GM18508 (cell line): ENCODE data around the gene CSF1.
"Not testable (repeated sequence)": the region's sequence is repeated elsewhere in the genome, so short reads cannot be mapped to it uniquely, and the experiment has no call there.

ENCODE experiments used
- ATAC-seq: cut with Tn5 transposase; IDR thresholded peaks from one replicate; pipeline ENCODE4 v1.9.1; 2021; ENCODE audit warnings: moderate number of reproducible peaks; ENCODE audit not compliant: insufficient read depth, unreplicated experiment

Gene CSF1

DNA sequence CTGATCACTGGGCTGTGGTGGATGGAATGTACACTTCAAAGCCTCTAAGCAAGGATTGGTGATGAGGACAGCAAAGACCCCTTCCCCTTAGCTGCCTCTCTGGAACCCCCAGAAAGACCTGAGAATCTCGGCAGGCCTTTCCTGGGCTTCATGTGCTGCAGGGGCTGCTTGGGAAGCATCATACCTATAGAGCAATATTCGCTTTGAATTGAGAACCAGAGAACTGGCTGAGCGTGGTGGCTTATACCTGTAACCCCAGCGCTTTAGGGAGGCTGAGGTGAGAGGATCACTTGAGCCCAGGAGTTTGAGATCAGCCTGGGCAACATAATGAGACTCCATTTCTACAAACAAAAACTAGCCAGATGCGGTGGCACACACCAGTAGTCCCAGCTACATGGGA lies 22.0 kb downstream of the CSF1 start:
- no peak for ATAC-seq

DNA sequence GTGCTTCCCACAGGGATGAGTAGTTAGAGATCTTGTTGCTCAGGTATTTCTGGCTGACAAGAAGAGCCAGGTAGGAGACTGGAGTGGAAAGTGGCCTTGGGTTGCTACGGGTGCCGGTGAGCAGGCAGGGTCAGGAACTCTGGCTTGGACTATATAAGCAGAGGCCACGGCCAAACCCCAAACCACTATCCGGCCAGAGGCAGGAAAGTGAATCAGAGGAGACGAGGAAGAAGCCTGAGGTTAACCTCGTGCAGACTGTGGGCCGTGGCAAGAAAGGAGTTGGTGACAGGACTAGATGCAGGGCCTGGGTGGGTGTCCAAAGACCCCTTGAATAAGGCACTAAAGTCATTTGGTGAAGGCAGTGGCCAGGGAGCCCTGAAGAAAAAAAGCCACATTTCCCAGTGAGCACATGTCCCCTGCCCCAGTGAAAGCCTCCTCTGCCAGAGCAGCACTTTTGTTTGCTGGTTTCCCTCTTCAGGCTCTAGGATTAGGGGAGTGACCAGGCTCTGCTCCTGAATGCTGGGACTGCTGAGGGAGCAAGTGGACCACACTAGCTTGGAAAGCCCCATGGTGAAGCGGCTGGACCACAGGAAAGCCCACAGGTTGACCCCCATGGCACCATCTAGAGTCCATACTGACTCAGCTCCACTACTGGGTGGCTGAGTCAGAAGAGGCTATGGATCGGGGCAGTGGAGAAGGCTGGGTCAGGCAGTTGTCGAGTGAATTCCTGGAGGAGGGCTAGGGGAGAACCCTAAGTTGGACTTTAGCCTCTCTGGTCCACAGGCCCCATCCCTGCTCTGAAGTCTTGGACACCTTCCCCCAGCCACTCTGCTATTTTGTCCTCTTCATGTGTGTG lies 23.4 kb downstream of the CSF1 start:
- ATAC-seq = no peak

DNA sequence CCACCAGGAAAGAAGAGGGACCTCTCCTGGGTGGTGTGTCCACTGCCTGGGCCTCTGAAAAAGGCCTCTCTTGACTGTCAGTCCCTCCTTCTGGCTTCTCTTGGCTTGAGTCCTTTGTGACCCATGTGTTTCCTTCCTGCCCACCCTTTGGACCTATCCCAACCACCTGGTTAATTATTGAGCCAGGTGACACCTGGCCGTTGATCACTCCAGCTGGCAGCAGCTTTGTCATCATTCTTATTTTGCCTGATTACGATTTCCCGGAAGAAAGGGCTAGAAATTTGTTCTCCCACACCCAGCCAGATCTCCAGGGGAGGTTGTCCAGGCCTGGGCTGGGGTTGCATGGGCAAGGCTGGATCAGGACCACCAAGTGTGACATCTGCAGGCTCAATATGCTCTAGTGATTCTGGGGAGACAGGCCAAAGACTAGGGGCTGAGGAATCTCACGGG lies 24.8 kb downstream of the CSF1 start:
- ATAC-seq = no peak

DNA sequence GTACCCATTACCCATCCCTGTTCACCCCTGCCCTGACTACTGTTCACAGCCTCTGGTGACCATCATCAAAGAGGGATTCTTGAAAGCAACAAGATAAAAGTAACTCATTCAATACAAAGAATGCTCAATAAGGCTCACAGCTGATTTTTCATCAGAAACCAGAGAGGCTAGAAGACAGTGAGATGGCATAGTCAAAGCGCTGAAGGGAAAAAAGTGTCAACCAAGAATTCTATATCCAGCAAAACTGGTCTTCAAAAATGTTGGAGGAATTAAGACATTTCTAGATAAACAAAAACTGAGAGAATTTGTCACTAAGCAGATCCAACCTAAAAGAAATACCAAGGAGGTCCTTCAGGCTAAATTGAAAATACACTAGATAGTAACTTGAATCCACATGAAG lies 27.1 kb downstream of the CSF1 start:
- no peak for ATAC-seq

DNA sequence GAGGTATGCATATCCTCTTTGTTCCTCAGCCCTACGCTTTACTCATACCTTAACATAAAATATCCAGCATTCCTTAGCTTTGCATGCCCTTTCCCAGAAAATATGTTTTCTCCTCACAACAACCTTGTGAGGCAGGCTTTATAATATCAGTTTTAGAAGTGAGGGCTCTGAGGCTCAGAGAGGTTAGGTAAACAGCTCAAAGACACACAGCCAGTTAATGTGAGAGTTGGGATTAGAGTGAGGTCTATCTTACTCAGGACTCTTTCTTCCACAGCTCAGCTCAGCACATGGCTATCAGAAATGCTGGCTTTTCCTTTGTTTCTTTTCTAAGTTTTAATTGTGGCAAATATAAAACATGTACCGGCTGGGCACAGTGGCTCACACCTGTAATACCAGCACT lies 27.9 kb downstream of the CSF1 start:
- ATAC-seq = no peak

DNA sequence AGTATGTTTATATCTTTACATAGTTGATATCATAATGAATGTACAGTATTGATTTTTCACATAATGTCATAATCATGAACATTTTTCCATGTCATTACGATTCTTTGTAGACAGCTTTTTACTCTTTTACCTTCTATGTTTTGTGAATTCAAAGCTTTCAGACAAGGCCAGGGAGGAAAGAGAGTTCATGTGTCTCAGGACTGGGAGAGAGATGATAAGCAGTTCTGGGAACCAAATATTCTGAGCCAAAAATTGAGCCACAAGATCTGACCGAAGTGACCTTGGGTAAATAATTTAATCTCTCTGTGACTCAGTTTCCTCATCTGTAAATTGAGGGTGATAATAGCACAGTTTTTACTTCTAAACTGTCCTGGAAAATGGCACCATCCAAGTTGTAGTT lies 31.8 kb downstream of the CSF1 start:
- ATAC-seq = no peak

DNA sequence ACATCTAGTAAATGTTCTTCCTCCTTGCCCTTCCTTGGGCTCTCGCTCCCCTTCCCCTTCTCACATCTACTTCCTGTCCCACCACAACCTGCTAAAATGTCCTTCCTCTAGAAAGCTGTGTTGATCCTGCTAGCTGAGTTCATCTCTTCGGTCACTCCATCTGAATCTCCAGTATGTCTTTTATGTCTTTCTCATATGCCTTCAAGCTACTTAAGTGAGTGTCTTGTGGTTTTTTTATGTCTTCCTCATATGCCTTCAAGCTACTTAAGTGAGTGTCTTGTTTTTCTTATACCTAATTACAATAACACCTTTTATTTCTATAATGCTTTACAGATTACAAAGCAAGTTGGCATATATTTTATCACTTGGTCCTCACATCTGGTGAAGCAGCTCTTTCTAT lies 33.9 kb downstream of the CSF1 start:
- ATAC-seq = no peak

DNA sequence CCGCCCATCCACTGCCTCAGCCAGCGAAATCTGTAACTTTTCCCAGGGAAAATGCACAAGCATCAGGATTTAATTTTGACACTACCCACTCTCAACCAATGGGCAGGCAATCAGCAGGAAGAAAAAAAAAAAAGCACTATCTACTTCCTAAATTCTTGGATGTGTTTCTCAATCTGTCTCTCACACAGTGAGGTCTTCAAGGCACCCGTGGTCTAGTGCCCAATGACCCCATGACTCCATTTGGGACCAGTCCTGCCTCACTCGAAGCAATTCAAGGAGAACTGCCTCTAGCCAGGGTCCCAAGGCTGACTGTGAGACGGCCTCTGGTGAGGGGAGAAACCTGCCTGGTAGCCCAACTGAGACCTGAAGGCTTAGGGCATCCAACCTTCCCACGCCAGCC lies 35.9 kb downstream of the CSF1 start:
- ATAC-seq = no peak

DNA sequence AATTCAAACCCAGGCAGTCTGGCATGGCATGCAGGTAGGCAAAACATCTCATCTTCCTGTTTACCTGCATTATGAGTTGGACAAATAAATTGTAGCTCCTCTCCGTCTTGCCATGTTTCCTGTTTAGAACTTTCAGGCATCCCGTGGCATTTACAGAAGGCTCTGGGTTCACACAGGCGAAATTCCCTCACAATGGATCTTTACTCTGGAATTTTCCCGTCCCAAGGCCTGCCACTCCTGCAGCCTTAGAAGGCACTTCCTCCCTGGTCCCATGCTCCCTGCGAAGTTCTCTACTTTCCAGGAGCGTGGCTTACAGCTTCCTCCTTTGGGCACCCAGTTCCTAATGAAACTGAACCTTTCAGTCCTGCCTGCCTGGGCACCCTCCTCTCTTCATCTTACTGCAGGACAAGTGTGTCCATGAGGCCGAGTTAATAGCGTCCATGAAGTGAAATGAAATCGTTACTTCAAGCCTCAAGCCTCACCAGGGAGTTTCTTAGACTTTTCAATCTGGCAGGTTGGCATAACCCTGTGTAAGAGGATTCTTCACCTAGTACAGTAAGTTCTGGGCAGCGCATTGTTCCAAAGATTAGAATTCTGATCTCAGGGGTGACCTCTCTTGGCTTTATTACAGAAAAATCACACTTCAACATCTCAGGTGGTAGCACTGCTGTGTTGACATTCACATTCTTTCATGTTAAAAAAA lies 37.1 kb downstream of the CSF1 start:
- ATAC-seq = no peak

DNA sequence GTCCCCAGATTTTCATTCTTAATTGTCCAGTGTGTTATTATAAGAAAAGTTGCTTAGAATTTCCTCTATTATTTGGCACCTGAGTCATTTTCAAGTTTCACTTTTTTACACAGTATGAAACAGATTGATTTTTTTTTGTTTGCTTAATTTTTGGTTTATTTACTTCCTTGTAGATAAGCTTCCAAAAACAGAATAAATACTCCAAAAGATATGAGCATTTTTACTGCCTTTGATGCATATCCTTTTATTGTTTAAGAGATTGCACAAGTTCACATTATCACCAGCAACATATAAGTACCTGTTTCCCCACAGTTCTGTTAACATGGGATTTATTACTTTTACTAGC lies 37.6 kb downstream of the CSF1 start:
- no peak for ATAC-seq

DNA sequence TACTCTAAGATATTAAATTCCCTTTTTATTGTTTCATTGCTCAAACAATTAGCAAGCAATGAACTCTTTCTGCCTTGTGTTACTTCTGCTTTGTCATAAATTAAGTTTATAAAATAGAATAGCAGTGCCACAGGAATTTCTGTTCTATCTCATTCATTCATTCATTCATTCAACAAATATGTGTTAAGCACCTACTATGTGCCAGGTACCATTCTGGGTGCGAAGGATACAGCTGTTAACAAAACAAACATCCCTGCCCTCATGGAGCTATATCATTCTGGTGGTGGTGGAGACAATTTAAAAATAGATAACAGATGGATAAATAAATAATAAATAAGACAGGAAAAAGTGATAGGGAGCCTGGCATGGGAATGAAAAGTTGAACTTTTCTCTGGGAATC lies 39.4 kb downstream of the CSF1 start:
- no peak for ATAC-seq

DNA sequence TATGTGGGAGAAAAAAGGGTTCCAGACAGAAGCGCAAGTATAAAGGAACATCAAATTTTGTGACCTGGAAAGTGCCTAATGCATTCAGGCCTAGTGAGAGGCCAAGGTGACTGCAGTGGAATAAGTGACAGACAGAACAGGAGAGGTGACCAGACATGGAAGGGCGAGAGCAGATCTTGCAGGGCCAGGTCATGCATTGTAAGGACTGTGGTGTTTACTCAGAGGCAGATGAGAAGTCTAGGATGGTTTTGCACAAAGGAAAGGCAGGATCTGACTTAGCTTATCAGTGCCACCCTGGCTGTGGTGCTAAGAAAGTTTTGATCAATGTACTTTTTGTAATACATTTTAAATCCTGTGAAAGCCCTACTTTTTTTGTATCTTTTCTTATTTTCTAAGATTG lies 39.9 kb downstream of the CSF1 start:
- ATAC-seq = no peak

DNA sequence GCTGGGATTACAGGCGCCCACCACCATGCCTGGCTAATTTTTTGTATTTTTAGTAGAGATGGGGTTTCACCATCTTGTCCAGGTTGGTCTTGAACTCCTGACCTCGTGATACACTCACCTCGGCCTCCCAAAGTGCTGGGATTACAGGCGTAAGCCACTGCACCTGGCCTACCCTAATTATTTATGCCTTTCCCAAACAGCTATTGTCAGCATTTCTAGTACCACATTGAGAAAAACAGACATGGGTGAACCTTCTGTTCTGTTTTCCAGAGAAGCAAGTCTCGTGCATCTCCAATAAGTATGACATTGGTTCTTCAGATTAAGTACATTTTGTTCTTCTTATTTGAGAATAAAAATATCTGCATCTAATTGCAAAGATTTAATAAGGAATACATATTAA lies 40.9 kb downstream of the CSF1 start:
- not testable (repeated sequence) for ATAC-seq

DNA sequence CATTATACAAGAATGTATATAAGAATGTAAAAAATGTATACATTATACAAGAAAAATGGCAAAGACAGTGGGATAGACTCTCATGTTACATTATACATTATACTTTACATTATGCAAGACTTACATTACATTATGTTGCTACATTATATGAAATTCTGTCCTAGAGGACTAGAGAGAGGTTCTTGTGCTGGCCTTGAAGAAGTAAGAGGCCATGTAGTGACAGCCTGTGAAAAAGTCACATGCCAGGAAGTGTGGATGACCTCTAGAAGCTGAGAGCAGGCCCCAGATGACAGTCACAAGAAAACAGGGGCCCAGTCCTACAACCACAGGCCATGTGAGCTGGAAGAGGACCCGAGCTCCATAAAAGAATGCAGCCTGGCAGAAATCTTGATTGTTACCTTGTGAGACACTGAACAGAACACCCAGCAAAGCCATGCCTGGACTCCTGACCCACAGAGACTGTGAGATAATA lies 43.4 kb downstream of the CSF1 start:
- ATAC-seq = no peak

DNA sequence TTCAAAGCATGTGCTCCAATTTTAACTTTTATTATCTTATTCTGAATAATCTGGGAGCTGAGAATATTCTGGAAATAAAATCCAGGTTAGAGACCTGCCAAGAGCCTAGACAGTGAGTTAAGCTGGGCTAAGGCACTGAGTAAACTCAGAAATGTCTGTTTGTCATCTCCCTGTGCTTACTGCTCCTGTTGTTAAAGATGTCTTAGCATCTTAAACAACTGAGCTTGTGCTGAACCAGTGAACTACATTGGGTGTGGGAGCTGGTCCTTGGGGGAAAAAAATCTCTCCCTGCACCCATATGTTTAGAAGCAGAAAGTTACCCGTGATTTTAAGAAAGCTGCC lies 49.0 kb downstream of the CSF1 start:
- no peak for ATAC-seq

DNA sequence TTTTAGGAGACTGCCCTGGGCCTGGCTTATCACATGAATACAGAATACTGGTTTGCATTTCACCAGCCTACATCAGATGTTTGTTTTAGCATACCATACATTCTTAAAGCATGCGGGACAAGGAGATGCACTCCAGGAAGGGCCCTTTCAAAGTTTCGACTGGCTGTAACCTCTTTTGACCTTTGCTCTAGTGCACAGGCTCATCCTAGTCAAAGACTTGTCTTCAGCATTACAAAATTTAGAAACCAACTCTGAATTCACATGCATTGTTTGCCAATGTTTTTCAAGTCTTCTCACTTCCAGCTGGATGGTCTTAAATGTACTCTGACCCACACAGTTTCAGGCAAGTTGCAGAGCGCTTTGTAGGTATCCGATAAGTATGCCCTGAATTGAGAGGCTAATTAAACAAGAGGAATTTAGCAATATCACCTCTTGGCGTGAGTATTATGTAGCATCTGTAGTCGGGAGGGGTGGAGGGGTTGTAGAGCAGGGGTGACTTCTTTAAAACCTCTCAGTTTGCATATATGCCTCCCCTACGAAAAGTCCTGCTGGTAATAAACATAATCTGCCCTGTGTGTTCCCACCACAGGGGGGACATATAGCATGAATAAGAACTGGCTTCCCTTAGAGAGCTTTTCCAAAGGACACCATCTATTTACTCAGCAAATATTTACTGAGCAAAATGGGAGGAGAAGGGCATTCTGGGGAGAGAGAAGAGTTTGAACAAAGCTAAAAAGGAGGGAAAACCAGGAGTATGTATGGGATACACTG lies 49.5 kb downstream of the CSF1 start:
- no peak for ATAC-seq

DNA sequence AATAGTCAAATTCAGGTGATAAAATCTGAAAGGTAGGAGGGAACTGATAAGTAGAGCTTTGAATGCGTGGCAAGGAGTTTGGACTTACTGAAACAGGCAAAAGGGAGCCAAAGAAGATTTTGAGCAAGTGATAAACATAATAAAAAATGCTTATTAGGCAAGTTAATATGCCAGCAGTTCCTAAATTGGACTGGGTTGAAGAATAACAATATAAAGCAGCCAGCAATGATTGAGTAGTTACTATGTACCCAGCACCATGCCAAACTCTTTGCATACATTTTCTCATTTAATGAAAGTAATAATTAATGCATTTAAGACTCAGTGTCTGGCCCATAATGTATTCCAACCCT lies 50.1 kb downstream of the CSF1 start:
- no peak for ATAC-seq

DNA sequence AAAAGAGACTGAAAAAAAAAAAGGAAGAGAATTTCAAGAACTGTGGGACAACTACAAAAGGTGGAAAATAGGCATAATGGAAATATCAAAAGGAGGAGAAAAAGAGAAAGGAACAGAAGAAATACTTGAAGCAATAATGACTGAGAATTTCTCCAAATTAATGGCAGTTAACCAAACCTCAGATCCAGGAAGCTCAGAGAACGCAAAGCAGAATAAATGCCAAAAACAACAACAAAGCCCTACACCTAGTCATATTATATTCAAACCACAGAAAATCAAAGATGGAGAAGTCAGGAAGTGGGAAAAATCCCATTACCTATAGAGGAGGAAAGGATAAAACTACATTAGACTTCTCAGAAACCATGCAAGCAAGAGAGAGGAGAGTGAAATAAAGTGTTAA lies 53.2 kb downstream of the CSF1 start:
- no peak for ATAC-seq

DNA sequence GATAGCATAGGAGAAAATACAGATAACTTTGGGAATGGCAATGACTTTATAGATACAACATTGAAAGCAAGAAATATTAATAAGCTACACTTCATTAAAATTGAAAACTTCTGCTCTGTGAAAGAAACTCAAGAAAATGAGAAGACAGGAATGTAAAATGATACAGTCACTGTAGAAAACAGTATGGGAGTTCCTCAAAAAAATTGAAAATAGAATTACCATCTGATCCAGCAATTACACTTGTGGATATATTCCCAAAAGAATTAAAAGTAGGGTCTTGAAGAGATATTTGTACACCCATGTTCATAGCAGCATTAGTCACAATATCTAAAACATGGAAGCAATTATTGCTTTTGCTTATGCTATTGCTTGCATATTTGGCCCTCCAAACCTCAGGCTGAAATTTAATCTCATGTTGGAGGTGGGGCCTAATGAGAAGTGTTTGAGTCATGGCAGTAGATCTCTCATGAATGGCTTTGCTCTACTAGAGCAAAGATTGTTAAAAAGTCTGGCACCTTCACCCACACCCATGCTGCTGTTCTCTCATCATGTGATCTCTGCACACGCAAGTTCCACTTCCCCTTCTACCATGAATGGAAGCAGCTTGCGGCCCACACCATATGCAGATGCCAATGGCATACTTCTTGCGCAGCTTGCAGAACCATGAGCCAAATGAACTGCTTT lies 58.6 kb downstream of the CSF1 start:
- no peak for ATAC-seq

DNA sequence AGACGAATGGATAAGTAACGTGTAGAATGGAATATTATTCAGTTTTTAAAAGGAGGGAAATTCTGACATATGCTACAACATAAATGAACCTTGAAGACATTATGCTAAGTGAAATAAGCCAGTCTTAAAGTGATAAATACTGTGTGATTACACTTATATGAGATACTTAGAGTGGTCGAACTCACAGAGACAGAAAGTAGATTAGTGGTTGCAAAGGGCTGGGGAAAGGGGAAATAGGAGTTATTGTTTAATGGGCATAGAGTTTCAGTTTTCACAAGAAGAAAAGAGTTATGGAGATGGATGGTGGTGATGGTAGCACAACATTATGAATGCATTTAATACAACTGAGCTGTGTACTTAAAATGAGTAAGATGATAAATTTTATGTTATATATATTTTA lies 59.3 kb downstream of the CSF1 start:
- ATAC-seq = no peak

DNA sequence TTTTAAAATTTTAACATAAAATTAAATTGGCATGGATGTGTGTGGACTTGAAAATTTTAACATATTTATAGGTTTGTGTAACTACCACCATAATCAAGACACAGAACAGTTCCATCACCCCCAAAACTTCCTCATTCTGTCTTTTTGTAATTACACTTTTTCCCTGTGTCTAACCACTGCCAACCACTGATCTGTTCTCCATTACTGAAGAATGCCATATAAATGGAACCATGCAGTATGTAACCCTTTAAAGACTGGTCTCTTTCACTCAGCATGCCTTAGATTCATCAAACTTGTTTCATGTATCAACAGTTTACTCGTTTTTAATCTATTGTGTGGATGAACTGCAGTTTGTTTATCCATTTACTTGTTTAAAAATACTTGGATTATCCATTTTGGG lies 60.9 kb downstream of the CSF1 start:
- no peak for ATAC-seq
